Esophagus squamous epithelium (tissue), 4 donors: Measurements from ENCODE around the gene DLX6.

Source experiments
- POLR2A ChIP-seq, 4 donors: fragments of 450-650 bp; IDR thresholded peaks; one replicate each; pipeline ENCODE4 v1.6.1; 2017; ENCODE audit warnings: antibody characterized with exemption in 4 of 4, mild to moderate bottlenecking in 4 of 4, moderate library complexity in 3 of 4
- TF ChIP-seq, protein P1 (sequence below), 6 experiments: fragments of 450-650 bp in 4 of 6; fragments of 200-600 bp in 2 of 6; sonication (generic) in 2 of 6; IDR thresholded peaks; one replicate each; pipeline ENCODE4 v1.5.1; 2016 to 2019; ENCODE audit warnings: antibody characterized with exemption in 6 of 6, mild to moderate bottlenecking in 4 of 6, moderate library complexity in 4 of 6

DNA sequence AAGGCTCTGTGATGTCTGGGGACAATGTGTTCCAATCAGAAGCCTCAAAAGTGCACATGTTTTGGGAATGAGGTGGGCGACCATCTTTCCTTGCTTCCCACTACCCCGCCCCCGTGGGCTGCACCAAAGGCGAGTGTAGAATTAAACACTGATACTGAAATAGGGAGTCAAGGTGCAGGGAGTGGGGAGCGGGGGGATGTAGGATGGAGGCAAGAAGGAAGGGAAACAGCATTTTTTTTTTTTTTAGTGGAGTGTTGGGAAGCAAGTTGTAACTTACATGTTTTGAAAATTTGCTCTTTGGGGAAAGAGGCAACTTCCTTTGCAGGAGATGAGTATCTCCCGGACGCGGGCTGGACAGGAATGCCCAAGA, 19.8 kb downstream of the DLX6 start:
- TF ChIP-seq, protein P1, sequence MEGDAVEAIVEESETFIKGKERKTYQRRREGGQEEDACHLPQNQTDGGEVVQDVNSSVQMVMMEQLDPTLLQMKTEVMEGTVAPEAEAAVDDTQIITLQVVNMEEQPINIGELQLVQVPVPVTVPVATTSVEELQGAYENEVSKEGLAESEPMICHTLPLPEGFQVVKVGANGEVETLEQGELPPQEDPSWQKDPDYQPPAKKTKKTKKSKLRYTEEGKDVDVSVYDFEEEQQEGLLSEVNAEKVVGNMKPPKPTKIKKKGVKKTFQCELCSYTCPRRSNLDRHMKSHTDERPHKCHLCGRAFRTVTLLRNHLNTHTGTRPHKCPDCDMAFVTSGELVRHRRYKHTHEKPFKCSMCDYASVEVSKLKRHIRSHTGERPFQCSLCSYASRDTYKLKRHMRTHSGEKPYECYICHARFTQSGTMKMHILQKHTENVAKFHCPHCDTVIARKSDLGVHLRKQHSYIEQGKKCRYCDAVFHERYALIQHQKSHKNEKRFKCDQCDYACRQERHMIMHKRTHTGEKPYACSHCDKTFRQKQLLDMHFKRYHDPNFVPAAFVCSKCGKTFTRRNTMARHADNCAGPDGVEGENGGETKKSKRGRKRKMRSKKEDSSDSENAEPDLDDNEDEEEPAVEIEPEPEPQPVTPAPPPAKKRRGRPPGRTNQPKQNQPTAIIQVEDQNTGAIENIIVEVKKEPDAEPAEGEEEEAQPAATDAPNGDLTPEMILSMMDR (IDR thresholded peaks at IDR 0.05): no peak
- TF ChIP-seq POLR2A (IDR thresholded peaks at IDR 0.05): no peak
